ENCODE measurements around the gene TP53I11. TPM values are rescaled to one million over a fixed set of nuclear protein-coding genes. Genes with fewer than 3 reads are reported as not detected.

Gene TP53I11
- total RNA-seq, 1 experiment from 2014 or later: 25.3 TPM

DNA sequence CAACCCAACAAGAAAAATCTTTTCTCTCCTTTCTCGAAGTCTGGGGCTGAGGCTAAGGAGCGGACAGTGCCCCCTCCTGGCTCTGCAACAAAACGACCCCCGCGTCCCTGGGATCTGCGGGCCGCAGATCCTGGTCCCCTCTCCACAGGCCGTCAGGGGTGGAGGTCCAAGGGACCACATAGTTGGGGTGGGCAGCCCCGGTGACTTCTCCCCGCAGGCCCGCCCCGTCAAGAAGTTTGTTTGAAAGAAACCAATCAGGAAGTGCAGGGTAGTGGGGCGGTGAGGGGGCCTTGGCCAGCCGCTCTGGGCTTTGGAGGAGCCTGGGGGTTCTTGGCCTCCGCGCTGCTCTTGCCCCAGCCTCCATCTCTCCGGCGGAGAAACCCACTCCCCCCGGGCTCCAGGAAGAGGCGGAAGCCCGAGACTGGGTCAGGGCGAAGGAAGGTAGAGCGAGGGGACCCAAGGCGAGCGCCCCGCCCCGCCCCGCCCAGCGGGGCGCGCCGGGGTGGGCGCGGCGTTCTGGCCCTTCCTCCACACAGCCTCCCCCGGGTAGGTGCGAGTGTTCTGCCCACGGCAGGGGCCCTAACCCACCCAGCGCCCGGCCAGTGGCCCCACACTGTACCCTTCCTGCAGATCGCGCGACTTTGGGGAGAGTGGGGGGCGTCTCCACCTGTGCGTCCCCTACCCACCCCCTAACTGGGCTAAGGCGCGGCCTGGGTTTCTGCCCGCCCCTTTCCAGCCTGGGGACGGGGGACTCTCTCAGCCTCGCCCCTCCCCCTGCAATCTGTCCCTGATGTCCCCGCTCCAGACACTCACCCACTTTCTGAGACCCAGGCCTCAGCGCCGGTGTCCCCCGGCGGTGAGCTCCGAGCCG lies 1.3 kb downstream of the TP53I11 start:
- Histone ChIP-seq H3K27me3 (no peaks in the 10 kb centered on the region), H3K36me3 (peaks cover 3% of the 10 kb centered on the region; the same call in 1 of the 2 replicates), H3K4me3 (peak overlapping the region; percentile 92), H3K9me3 (no peaks in the 10 kb centered on the region)
- DNase-seq: peak; percentile 31

- Histone ChIP-seq H3K36me3 (peaks cover 6% of the 10 kb centered on the region), H3K9me3 (no peaks in the 10 kb centered on the region), H3K27me3 (no peaks in the 10 kb centered on the region), H3K4me3 (no peak overlapping the region)
- no peak for DNase-seq
Observed at GRCh38 chr11:44948155-44948554, 2.5 kb downstream of the TP53I11 start.

DNA sequence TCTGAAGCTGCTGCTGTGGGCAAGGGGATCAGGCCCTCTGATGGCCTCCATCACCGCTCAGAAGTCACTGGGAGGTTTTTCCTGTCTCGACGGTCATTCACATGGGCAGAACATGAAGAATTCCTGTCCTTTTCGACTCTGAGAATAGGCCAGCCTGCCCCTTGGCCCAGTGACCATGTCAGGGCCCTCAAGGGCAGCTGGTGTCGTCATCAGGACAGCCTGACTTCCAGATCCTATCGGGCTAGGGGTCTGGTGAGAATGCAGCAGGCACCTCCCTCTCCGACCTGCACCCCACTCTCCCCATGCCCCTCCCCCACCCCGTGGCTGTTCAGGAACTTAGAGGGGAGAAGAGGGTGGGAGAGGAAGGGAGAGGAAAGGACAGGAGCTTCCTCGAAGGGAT lies 3.6 kb downstream of the TP53I11 start:
- Histone ChIP-seq H3K36me3 (peaks cover 6% of the 10 kb centered on the region), H3K9me3 (no peaks in the 10 kb centered on the region), H3K27me3 (no peaks in the 10 kb centered on the region), H3K4me3 (no peak overlapping the region)
- no peak for DNase-seq

GRCh38 chr11:44946263-44946662 lies 4.4 kb downstream of the TP53I11 start:
- no peaks in the 10 kb centered on the region for H3K27me3 ChIP-seq
- H3K4me3 ChIP-seq: no peak overlapping the region
- peaks cover 6% of the 10 kb centered on the region for H3K36me3 ChIP-seq
- DNase-seq: no peak
- no peaks in the 10 kb centered on the region for H3K9me3 ChIP-seq

DNA sequence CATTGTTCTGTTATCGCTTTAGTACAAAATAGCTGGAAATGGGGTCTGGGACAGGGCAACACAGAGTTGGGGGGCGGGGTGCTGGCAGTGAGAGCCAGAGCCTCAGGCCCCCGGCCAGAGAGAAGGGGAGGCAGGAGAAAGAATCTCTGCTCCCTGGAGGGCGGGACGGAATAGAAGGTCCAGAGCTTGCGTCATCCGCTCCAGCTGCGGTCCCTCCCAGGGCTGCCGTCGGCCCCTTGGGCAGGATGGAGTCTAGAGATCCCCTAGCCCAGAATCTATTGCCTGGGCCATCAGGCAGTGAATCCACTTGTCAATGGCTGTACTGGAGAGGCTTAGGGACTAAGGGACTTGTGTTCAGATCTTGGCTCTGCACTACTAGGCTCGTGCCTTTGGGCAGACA lies 5.0 kb downstream of the TP53I11 start:
- no peaks in the 10 kb centered on the region for H3K27me3 ChIP-seq
- H3K36me3 ChIP-seq: peaks cover 6% of the 10 kb centered on the region
- no peak for DNase-seq
- H3K4me3 ChIP-seq: no peak overlapping the region
- no peaks in the 10 kb centered on the region for H3K9me3 ChIP-seq

DNA sequence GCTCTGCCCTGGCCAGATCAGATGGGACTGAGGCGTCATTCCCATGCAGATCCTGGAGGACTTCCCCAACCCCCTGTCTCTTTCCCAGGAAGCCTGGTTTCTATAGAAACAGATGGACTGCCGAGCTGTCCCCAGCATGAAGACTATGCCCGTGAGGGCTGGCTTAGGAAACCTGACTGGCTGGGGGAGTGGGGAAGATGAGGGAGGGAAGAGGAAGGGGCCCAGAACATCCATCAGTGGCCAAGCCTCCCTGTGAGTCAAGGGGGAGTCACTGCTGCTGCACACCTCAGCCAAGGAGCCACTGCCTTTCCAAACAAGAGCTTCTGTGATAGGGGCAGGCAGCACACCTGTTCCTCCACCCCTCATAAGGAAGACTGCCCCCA lies 5.8 kb downstream of the TP53I11 start:
- Histone ChIP-seq H3K4me3 (no peak overlapping the region), H3K27me3 (no peaks in the 10 kb centered on the region), H3K36me3 (peaks cover 6% of the 10 kb centered on the region), H3K9me3 (no peaks in the 10 kb centered on the region)
- no peak for DNase-seq

- H3K4me3 ChIP-seq: no peak overlapping the region
- H3K27me3 ChIP-seq: no peaks in the 10 kb centered on the region
- no peaks in the 10 kb centered on the region for H3K9me3 ChIP-seq
- peak; percentile 23 for DNase-seq
- peaks cover 6% of the 10 kb centered on the region for H3K36me3 ChIP-seq
Observed at GRCh38 chr11:44944181-44944852, 6.4 kb downstream of the TP53I11 start.

DNA sequence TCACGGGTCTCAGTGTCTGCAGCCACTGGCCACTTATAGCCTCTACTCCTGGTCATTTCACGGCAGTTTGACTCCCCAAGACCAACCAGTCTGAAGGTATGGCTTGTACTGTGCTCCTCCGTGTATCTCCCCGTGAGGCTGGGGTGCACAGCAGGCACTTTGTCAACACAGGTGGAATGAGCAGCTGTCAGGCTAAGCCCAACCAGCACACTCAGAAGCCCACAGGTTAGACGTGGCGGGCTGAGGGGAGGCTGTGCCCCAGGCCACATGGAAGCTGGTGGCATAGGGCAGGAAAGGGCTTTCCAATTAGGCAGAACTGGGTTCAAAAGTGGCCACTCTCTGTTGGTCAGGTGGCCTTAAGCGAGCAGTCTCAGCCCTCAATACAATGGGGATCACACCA lies 7.0 kb downstream of the TP53I11 start:
- H3K4me3 ChIP-seq: no peak overlapping the region
- no peak for DNase-seq
- H3K27me3 ChIP-seq: no peaks in the 10 kb centered on the region
- peaks cover 4% of the 10 kb centered on the region for H3K36me3 ChIP-seq
- no peaks in the 10 kb centered on the region for H3K9me3 ChIP-seq

DNA sequence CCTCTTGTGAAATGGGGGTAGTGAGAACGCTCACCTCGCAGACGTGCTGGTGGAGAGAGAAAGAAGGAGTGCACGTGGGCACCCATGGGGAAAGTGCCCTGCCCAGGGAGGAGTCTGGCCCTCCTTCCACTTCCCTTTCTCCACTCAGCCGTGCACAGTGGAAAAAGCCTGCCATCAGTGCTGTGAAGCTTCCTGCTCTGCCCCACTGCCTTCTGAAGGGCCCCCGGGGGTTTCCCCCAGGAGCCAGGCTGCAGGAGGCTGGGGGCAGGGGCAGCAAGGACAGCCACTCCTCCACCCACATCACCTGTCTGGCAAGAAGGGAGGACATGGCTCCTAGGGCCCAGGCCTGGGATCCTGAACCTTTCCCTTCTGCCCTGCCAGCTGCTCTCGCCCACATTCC lies 7.6 kb downstream of the TP53I11 start:
- no peaks in the 10 kb centered on the region for H3K27me3 ChIP-seq
- DNase-seq: no peak
- H3K36me3 ChIP-seq: peaks cover 3% of the 10 kb centered on the region; the same call in 1 of the 2 replicates
- H3K4me3 ChIP-seq: no peak overlapping the region
- no peaks in the 10 kb centered on the region for H3K9me3 ChIP-seq

DNA sequence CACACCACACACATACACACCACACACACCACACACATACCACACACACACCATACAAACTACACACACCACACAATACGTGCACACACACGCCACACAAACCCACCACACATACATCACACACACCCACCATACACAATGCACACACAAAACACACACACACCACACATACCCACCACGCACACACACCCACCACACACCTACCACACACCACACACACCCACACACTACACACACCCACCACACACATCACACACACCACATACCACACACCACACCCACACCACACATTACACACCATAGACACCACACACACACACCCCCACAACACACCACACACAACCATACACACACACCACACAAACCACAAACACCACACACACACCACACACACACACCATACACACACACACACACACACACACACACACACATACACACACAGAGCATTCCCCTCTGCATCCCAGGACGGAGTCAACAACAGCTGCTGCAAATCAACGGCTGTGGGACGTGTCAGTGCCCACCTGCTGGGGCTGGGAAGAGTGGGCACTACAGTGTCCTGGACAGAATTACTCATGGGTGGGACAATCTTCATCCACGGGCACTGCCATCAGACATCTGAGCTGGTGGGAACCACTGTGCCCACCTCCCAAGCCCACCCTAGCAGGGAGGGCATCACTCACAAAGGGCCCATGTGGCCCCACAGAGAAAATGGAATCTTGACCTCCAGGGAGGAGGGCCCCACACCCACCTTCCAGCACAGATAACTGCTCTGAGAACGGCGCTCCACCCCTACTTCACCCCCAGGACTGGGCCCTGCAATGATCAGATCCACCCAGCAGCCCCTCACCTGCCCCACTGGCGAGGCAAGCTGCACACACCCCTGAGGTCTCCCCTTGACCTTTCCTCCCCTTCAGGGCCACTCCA lies 8.4 kb downstream of the TP53I11 start:
- no peaks in the 10 kb centered on the region for H3K27me3 ChIP-seq
- no peaks in the 10 kb centered on the region for H3K9me3 ChIP-seq
- no peak for DNase-seq
- peaks cover 7% of the 10 kb centered on the region; the same call in 1 of the 2 replicates for H3K36me3 ChIP-seq
- H3K4me3 ChIP-seq: no peak overlapping the region

GRCh38 chr11:44941259-44942021 lies 9.2 kb downstream of the TP53I11 start:
- Histone ChIP-seq H3K36me3 (peaks cover 11% of the 10 kb centered on the region), H3K27me3 (no peaks in the 10 kb centered on the region), H3K9me3 (no peaks in the 10 kb centered on the region), H3K4me3 (no peak overlapping the region)
- no peak for DNase-seq

- H3K36me3 ChIP-seq: peaks cover 11% of the 10 kb centered on the region
- H3K27me3 ChIP-seq: no peaks in the 10 kb centered on the region
- DNase-seq: no peak
- no peaks in the 10 kb centered on the region for H3K9me3 ChIP-seq
- no peak overlapping the region for H3K4me3 ChIP-seq
Observed at GRCh38 chr11:44940835-44941234, 9.8 kb downstream of the TP53I11 start.

GRCh38 chr11:44940404-44940803 lies 10.3 kb downstream of the TP53I11 start:
- Histone ChIP-seq H3K27me3 (no peaks in the 10 kb centered on the region), H3K9me3 (no peaks in the 10 kb centered on the region), H3K4me3 (no peak overlapping the region), H3K36me3 (peaks cover 11% of the 10 kb centered on the region)
- DNase-seq: no peak

DNA sequence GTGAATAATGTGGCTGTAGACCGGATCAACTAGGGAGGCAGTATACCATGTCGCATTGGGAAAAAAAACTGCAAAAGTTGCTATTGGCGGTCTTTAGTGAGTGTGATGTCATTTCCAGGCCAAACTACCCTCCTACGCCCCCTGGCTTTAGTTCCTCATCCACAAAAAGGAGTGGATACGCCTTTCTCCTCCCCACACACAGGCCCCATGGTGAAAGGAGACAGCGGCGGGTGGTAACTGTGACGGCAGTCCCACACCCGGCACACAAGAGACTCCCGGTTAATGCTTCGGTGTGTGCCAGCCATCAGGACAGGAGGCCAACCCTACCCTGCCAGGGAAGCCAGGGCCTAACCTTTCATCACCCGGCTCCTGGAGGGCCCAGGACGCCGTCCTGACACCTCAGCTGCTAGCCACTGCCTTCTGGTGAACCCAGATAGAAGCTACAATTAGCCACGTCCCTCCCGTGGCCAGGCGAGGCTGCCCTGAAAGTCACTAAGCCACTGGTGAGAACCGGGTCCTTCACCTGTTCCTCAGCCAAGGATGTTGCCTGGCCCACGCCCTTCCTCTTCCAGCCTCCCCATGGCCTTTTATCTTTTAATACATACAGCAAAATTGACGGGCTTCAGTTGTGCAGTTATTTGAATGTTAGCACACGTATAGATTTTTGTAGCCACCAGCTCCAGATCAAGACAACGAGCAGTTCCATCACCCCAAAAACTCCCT lies 10.8 kb downstream of the TP53I11 start:
- no peak for DNase-seq
- no peaks in the 10 kb centered on the region for H3K27me3 ChIP-seq

DNA sequence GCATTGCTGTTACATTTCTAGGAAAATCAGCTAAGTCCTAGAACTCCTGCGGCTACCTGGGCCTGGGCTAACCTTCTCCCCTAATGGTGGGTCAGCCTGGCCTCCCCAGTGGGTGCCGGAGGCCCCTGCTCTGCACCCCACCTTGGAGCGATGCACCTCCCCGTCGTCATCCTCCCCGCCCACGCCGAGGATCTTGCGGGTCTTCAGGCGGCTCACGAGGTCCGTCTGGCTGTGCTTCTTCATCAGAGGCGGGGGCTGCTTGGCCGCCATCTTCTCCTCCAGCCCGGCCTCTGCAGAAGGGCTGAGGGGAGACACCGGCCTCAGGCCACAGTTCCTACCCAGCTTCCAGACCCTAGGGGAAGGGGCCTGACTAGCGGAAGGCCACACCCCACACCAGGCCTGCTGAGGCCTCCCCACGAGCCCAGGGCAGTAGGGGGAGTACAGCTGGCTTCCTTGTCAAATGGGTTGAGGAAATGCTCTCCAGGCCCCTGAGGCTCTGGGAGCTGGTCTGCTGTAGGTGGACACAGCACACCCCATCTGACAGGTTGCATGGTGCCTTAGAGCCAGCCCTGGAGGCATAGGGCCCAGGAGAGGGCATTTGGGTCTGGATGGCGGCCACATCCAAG lies 12.5 kb downstream of the TP53I11 start:
- no peak for DNase-seq
- Histone ChIP-seq H3K27me3 (no peaks in the 10 kb centered on the region), H3K9me3 (no peaks in the 10 kb centered on the region), H3K4me3 (no peak overlapping the region), H3K36me3 (peaks cover 8% of the 10 kb centered on the region)

More for the DNA sequence above, 10.8 kb downstream of the TP53I11 start:
- peaks cover 11% of the 10 kb centered on the region for H3K36me3 ChIP-seq
- H3K9me3 ChIP-seq: no peaks in the 10 kb centered on the region
- H3K4me3 ChIP-seq: no peak overlapping the region

Measured in MG63 (cell line).